Retina (tissue), 1 donor: ENCODE results near the gene RYR2.
"Not testable (repeated sequence)": the region's sequence is repeated elsewhere in the genome, so short reads cannot be mapped to it uniquely, and the experiment has no call there.

Experiments used
- DNase-seq: peaks from one replicate; pipeline ENCODE4 v3.0.0-alpha.2; 2016

RYR2 gene

DNA sequence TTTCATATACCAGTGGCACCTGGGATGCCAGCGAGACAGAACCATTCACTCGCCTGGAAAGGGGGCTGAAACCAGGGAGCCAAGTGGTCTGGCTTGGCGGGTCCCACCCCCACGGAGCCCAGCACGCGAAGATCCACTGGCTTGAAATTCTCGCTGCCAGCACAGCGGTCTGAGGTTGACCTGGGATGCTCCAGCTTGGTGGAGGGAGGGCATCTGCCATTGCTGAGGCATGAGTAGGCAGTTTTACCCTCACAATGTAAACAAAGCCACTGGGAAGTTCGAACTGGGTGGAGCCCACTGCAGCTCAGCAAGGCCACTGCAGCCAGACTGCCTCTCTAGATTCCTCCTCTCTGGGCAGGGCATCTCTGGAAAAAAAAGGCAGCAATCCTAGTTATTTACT, 778.6 kb downstream of the RYR2 start:
- not testable (repeated sequence) for DNase-seq

DNA sequence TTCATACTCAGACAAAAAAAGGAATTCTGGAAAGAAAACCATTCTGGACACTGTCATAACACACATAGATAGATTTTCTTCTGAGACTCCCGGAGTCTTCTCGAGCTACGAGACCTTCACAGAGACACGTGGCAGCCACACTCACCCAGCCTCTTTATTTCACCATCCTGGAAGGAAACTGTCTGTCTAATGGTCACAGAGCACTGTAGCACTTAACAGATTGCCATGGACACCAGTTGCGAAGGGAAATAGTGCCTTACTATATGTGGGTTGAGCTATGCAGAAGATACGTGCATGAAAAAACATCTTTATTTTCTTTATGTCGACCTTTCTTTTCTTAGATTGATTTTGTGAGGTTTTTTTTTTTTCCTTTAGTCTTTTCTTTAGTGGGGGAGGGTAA, 790.9 kb downstream of the RYR2 start:
- no peak for DNase-seq

DNA sequence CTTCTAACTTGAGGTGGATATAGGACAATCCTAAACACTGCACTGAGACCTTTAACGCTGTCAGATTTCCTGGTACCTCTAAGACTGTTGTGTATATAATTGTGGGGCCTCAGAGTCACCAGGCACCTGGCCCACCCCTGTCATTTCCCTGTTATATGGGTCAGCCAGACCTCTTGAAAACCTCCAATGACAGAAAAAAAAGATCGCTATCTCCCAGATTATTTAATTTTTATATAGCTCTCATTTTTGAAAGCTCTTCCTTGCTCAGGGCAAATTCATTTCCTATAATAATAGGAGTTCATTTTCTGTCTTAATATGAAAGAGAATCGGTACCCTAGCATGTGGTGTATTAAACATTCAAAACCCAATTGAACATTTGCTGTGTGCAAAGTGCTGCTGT, 792.1 kb downstream of the RYR2 start:
- DNase-seq: no peak

DNA sequence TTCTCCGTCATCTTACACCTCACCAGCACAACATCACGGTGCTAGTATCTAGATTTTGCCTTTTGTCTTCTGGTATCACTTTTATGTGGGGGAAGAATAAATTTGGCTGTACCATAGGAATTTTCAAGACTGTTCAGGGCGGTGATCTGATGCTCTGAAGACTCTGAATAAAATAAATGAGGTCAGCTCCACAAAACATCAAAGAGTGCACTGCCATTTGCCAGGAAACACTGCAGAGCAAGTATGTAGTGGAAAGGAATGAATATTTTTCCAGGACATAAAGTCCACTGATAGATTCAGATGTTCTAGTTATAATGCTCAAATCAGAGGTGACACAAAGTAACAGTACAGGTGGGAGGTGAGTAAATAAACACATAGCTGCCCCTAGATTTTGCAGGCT, 792.5 kb downstream of the RYR2 start:
- no peak for DNase-seq

DNA sequence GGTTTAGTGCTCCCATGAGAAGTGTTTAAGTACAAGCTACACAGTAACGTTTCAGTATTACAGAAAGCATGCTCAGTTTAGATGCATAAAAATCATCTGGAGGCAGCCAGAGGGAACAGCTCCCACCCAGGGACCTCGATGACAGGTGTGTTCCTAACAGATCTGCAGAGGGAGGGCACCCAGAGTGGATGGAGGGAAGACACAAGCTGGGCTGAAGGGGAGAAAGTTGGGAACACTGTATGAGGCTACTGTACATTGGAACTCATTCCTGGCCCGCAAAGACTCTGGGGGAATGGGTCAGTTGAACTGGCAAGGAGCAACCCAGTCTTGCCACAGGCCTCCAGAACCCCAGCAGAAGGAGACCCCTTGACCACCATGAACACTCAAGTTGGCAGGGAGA, 796.3 kb downstream of the RYR2 start:
- no peak for DNase-seq

DNA sequence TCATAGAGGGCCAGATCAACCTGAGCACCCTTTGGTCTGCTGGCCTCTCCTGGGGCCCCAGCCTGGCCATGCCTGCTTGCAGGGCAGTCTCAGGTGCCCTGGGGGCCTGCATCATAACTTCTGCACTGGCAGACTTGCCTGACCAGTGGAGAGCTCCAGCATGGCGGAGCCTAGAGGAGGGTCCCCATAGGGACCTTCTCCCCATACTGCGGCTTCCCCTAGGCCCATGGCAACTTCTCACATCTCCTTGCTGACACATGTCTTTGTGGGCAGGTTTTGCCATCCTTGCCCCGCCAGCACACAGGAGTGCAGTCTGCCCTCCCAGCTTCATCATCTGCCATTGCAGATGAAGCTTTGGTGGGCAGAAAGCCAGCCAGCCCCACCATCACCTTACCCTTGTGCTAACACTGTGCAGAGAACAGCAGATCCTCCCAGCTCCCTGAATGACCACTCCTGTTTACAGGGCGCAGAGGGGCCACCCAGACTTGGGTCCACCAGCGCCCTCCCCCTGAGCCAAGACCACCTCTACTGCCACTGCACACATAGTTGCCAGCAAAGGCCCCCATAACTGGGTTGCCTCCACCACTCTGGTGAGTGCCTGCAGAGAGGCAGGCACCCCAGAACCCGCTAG, 797.0 kb downstream of the RYR2 start:
- no peak for DNase-seq

DNA sequence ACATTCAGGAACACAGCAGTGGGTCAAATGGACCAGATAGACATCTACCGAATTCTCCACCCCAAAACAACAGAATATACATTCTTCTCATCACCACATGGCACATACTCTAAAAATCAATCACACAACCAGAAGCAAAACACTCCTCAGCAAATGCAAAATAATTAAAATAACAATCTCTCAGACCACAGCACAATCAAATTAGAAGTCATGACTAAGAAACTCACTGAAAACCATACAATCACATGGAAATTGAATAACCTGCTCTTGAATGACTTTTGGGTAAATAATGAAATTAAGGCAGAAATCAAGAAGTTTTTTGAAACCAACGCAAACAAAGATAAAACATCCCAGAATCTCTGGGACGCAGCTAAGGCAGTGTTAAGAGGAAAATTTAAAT, 799.5 kb downstream of the RYR2 start:
- no peak for DNase-seq

DNA sequence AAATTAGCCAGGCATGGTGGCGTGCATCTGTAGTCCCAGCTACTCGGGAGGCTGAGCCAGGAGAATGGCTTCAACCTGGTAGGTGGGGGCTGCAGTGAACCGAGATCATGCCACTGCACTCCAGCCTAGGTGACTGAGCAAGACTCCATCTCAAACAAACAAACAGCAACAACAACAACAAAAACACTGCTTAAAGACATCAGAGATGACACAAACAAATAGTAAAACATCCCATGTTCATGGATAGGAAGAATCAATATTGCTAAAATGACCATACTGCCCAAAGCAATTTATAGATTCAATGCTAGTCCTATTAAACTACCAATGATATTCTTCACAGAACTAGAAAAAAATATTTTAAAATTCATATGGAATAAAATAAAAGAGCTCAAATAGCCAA, 801.5 kb downstream of the RYR2 start:
- not testable (repeated sequence) for DNase-seq

DNA sequence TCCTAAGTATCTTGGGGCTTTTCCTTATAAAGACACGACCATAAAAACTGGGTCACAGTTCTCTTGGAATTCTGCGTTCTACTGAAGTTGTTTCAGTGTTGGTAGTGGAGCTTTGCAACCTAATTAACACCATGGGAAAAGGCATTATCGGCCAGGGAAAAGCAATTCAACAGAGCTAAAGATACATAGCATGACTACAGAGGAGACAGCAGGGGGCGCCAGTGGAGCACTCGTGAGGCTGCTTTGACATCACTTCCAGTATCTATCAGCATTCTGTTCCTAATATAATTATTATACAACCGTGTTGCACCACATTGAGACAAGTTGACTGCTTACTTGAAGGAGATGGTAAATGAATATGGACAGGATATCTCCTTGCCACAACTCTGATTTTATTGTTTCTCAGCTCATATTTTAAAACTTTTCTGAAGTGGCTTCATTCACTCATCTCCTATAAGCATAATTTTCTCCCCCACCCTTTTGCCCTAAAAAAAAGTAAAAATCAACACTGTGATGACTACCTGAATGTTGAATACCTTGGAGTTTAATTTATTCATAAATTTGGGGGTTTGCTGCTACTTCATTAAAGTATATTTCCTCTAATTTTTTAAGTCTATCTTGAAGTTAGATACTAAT, 809.3 kb downstream of the RYR2 start:
- DNase-seq: peak; percentile 21

DNA sequence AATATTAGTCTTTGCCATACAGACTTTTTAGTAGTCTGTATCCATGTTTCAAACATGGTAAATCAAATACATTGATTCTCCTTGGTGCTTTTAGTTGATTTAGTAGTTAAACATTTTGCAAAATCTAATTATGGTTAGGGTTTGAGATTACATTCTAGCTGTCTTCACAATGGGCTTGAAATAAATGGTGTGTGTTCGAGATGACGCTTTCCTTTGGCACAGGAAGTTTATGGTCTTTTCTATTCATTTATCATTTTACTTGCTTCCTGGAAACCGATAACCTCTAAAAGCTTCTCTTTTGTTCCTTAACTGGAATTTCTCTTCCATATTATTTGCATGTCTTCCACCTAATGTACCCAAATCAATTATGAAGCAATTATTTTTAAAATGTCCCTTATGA, 810.4 kb downstream of the RYR2 start:
- DNase-seq: no peak

DNA sequence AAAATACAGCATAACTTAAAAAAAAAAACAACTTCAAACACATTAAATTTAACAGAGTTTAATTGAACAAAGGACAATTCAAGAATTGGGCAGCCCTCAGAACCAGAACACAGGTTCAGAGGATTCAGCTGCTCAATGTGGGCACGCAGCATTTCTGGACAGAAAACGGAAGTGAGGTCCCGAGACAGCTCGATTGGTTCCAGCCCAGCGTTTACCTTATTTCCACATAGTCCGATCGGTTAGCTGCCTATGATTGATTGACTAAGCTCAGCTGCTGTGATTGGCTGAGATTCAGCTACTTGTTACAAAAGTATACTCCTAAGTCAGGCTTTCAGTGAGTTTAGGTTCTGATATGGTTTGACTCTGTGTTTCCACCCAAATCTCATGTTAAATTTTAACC, 815.5 kb downstream of the RYR2 start:
- no peak for DNase-seq

DNA sequence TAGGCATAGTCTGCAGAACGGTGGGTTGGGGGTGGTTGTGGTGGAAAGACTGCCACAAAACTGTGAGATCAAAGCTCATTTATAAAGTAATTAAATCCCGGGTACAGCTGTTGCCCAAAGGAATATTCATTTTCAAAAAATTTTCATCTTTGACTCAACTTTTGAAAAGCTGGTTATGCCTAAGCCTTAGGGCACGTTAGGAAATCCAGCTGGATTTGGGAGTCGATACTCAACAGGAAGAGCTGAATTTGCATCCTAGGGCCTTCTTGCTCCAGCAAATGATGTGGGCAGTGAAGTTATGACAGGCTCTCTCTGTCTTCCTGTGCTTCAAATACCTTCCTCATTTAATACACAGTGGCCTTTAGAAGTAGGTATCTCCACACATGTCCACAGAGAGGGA, 817.0 kb downstream of the RYR2 start:
- no peak for DNase-seq

DNA sequence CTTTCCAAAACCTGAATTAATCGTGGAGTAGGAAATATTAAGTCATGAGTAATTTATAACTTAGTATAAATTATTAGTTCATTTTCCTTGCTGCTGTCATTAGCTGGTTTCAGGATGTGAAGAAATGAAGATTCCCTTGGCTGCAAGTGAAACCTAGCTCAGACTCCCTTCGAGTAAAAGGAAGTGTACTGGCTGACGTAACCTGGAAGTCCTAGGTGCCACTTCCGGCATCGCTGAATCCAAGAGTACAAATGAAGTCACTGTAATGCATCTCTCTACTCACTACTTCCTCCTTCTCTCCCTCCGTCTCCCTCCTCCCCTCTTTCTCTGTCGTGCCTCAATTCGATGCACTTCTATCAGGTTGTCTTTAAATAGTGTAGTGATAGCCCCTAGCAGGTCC, 820.0 kb downstream of the RYR2 start:
- DNase-seq: no peak

DNA sequence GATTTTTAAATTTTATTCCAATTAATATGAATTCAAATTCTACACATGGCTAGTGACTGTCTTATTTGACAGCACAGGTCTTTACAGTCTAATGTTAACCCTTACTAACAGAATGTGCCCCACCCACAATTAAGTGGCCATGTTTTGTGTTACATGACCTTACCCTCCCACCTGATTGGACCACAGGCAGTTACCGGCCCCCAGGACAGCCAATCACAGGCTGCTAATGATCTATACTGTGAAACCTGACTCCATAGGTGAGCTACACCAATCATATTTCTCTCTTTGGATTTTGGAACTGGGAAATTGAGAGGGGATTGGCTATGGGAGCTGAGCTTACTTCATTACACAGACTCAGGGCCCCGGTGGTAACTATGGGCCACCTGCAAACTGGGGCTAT, 821.2 kb downstream of the RYR2 start:
- DNase-seq: no peak

DNA sequence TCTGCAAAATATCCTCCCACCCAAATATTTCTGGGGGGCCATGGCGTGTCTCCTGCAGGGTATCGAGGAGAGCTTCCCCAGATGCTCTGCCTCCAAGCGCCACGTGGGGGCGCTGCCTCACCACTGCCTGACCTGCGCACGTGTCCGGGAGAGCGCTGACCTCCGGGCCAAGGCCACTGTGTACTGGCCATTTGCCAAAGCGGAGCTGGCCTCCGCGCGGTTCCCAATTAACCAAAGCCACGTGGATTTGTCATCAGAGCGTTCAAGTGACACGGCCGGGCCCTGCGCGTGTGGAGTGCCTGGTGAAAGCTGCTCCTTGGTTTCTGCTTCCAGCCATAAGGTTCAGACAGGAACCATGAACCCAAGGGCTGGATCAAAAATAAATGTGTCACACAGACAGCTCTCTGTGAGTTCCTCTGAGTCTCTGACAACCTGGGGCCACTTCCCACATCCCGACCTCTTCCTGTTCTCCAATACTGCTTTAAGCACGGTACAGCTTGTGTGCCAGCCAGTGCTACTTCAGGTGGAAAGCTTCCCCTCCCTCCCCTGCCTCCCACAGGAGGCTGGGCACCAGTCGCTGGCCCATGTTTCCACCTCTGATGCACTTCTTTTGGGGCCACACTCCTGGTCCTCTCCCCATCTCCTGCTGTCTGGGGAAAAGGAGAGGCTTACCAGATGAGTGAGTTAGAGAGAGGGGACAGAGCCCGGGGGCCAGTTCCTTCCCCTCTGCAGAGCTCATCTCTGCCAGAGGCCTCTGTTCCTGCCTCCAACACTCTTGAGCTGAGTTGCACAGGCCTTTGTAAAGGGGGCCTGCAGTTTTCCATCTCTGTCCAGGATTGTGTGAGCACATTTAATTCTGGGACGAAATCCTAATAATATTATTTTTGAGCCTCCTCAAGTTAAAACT, 822.6 kb downstream of the RYR2 start:
- DNase-seq: peak; percentile 90

DNA sequence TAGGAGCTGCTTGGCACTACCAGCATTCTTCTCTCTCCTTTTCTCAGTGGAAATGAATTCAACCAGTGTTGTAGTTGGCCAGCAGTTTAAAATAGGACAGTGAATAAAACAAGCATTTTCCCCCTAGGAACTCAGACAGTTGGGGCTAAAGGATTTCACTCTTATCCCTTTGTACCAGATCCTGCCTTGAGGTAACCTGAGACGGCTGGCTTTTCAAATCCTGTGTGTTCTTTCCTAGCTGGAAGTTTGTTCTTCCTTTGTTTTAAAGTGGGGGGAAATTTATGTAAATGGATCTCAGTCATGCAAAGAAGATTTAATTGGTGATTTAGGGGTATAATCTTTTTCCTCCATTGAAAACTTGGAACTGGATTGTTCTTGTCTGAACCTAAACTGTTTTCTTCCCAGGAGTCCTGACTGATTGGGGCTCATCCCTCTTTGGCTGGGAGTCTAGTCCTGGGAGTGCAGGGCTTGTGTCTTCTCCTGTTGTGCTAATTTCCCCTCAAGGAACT, 825.5 kb downstream of the RYR2 start:
- DNase-seq: no peak

DNA sequence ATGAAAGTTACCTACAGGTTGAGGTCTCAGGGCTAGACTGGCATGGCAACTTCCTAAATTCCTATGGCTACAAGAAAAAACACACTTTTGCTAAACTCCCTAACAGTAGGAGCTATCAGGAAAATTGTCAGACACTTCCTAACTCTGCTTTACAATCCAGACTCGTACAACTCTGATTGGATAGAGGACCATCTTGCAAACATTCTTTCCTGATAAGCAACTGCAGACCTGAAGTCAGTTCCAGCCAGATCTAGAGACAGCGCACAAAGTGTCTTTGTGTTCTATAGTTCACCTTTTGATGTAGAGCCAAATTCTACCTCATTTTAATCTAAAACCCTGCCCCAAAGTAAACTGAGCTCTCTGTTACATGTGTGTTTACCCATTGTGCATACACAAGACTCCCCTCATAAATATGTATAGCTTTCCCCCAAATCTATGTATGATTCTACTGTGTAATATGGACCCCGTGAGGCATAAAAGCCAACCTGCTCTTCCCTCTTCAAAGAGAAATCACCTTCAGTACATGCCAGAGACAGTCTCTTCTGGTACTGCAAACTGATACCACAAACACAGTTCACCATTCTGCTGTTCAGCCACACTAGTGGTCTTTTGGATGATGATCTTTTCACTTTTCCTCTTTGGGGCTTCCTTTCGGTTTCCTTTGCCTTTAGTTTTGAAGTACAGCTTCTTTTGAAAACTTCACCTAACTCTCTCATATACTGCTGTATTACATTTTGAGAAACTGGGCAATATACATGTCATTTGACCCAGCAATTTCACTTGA, 827.0 kb downstream of the RYR2 start:
- DNase-seq: no peak

DNA sequence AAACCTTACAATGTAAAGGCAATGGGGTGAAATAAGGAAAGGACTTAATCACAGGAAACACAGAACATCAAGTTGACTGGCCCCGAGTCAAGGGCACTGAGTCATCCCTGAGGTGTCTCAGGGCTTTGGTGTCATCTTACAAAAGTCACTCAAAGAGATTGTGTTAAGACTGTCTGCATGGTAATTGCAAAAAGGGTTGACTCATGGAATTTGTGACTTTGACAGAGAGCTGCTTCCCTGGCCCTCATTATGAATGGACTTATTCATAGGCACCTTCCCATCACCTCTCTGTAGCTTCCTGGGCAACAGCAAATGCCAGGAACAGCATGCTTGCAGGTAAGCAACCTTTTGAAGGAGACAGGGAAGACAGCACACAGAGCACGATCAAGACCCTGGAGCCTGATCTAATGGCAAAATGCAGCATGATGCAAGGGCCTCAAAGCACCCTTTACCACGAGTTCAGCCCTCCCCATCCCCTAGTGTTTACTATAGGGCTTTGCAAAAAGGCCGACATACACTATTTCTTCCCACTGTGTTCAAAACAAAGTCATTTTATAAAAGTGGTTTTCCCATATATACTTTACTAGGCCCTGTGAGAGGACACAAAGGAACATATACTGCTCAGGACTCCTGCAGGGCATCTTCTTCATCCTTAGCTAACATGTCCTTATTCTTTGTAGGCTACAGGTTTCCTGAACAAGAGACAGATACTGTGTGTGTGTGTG, 831.7 kb downstream of the RYR2 start:
- no peak for DNase-seq

DNA sequence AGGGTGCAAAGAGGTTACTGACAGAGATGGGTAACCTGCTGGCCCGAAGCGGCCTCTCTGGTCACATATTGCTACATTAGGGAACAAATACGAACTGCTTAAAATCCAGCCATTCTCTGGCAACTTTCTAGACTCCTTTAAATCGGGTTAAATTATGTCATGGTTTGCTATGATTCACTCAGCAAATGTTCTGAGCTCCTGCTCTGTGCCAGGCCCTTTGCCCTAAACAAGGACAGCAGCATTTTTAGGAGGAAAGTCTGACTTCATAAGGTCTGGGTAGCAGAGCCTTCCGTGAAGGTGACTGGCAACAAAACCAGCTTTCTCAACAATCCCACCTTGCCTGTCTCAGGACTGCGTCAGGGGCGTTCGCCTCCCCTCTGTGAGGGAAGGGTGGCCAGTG, 833.3 kb downstream of the RYR2 start:
- no peak for DNase-seq

DNA sequence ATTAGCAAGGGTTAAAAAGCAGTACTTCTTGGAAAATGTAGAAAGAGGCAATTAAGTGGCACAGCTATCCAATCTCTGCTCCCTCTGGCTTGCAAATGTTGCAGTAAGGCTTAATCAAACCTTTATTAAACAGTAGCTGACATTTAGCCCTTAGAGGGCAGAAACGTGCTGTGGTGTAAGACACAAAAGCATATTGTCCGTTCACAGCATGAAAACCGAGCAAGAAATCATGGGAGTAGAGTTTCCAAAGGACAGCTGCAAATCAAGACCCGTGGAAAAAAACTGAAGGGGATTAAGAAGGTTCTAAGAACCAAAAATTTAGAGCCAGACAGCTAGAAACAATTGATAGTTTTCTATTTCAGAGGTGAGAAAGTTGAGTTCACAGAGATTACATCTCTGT, 835.6 kb downstream of the RYR2 start:
- DNase-seq: peak; percentile 44

DNA sequence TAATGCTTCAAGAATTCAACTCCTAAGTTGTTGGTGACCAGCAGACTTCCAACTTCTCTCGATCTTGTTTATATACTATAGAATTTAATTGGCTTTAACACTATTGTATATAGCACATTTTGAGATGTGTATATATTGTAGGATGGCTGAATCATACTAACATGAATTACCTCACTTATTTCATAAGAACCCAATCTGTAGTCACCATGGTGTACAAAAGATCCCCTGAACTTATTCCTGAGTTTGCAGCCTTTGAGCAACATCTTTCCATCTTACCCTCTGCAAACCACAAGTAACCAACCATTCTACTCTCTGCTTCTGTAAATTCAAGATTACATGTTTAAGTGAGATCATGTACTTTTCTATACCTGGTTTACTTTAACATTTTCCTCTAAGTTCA, 836.4 kb downstream of the RYR2 start:
- DNase-seq: no peak

DNA sequence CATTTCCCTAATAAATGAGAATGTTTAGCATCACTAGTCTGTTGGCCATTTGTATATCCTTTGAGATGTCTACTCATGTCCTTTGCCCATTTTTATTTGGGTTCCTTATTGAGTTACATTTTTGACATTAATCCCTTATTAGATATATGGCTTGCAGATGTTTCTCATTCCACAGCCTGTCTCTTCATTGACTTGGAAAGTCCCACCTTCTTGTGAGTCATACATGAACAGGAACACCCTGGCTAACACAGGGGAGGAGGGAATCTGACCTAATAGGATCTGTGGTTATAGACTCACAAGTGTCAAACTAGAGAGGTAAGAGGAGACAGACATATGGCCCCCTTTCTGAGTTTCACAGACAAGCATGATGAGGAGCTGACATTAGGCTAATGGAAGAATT, 837.2 kb downstream of the RYR2 start:
- DNase-seq: no peak
